ENCODE results near the gene ITGB1. TPM values are rescaled to one million over a fixed set of nuclear protein-coding genes. Genes with fewer than 3 reads are reported as not detected.
A peak's percentile ranks its signal among the peaks of the same experiment; 100 is the strongest.

The ITGB1 gene
- total and polyA plus RNA-seq, 2 experiments from 2014 or later: 317 to 439 TPM

DNA sequence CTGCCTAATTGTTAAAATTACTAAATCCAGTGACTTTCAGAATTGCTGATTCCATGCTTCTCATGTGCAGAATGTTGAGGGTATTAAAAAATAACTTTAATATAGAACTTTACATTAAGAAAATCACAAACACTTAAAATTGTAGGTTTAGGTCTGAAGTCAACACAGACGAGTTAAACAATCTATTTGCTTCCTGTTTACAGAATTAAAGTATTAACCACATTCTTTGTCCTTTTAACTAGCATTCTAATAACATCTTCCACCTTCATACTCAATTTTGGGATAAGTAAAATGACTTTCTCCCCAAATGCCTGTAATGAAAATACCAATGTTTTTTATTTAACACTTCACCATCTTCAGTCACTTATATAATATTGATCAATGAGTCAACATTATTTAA, 2.2 kb downstream of the ITGB1 start:
- DNase-seq (ENCODE audit: low spot score) (no peak), ATAC-seq (no peak)
- peak overlapping the region; percentile 76 for H3K4me3 ChIP-seq
- H3K79me2 ChIP-seq (replicated peaks; ENCODE audit: insufficient read depth): peaks cover 86% of the 10 kb centered on the region
- peak overlapping the region; percentile 81 for H3K4me3 Mint-ChIP-seq
- H3K27me3 Mint-ChIP-seq (ENCODE audit: insufficient read depth, low read depth, poor library complexity): peaks cover 9% of the 10 kb centered on the region
- H4K20me1 ChIP-seq (replicated peaks; ENCODE audit: insufficient read depth): peaks cover 30% of the 10 kb centered on the region
- no peak for TF ChIP-seq EZH2phosphoT487 (IDR thresholded peaks at IDR 0.05; ENCODE audit: unreplicated experiment)
- TF ChIP-seq POLR2AphosphoS5 (IDR thresholded peaks at IDR 0.05; ENCODE audit: low read depth): no peak
- no peak for TF ChIP-seq EZH2 (IDR thresholded peaks at IDR 0.05; ENCODE audit: low read depth, unreplicated experiment)
- TF ChIP-seq, protein P1, sequence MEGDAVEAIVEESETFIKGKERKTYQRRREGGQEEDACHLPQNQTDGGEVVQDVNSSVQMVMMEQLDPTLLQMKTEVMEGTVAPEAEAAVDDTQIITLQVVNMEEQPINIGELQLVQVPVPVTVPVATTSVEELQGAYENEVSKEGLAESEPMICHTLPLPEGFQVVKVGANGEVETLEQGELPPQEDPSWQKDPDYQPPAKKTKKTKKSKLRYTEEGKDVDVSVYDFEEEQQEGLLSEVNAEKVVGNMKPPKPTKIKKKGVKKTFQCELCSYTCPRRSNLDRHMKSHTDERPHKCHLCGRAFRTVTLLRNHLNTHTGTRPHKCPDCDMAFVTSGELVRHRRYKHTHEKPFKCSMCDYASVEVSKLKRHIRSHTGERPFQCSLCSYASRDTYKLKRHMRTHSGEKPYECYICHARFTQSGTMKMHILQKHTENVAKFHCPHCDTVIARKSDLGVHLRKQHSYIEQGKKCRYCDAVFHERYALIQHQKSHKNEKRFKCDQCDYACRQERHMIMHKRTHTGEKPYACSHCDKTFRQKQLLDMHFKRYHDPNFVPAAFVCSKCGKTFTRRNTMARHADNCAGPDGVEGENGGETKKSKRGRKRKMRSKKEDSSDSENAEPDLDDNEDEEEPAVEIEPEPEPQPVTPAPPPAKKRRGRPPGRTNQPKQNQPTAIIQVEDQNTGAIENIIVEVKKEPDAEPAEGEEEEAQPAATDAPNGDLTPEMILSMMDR (conservative IDR thresholded peaks at IDR 0.05; ENCODE audit: low read depth in 2 of 2): no peak
- TF ChIP-seq, protein P2, sequence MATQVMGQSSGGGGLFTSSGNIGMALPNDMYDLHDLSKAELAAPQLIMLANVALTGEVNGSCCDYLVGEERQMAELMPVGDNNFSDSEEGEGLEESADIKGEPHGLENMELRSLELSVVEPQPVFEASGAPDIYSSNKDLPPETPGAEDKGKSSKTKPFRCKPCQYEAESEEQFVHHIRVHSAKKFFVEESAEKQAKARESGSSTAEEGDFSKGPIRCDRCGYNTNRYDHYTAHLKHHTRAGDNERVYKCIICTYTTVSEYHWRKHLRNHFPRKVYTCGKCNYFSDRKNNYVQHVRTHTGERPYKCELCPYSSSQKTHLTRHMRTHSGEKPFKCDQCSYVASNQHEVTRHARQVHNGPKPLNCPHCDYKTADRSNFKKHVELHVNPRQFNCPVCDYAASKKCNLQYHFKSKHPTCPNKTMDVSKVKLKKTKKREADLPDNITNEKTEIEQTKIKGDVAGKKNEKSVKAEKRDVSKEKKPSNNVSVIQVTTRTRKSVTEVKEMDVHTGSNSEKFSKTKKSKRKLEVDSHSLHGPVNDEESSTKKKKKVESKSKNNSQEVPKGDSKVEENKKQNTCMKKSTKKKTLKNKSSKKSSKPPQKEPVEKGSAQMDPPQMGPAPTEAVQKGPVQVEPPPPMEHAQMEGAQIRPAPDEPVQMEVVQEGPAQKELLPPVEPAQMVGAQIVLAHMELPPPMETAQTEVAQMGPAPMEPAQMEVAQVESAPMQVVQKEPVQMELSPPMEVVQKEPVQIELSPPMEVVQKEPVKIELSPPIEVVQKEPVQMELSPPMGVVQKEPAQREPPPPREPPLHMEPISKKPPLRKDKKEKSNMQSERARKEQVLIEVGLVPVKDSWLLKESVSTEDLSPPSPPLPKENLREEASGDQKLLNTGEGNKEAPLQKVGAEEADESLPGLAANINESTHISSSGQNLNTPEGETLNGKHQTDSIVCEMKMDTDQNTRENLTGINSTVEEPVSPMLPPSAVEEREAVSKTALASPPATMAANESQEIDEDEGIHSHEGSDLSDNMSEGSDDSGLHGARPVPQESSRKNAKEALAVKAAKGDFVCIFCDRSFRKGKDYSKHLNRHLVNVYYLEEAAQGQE (IDR thresholded peaks at IDR 0.05; ENCODE audit: unreplicated experiment): no peak
- TF ChIP-seq, protein P3, sequence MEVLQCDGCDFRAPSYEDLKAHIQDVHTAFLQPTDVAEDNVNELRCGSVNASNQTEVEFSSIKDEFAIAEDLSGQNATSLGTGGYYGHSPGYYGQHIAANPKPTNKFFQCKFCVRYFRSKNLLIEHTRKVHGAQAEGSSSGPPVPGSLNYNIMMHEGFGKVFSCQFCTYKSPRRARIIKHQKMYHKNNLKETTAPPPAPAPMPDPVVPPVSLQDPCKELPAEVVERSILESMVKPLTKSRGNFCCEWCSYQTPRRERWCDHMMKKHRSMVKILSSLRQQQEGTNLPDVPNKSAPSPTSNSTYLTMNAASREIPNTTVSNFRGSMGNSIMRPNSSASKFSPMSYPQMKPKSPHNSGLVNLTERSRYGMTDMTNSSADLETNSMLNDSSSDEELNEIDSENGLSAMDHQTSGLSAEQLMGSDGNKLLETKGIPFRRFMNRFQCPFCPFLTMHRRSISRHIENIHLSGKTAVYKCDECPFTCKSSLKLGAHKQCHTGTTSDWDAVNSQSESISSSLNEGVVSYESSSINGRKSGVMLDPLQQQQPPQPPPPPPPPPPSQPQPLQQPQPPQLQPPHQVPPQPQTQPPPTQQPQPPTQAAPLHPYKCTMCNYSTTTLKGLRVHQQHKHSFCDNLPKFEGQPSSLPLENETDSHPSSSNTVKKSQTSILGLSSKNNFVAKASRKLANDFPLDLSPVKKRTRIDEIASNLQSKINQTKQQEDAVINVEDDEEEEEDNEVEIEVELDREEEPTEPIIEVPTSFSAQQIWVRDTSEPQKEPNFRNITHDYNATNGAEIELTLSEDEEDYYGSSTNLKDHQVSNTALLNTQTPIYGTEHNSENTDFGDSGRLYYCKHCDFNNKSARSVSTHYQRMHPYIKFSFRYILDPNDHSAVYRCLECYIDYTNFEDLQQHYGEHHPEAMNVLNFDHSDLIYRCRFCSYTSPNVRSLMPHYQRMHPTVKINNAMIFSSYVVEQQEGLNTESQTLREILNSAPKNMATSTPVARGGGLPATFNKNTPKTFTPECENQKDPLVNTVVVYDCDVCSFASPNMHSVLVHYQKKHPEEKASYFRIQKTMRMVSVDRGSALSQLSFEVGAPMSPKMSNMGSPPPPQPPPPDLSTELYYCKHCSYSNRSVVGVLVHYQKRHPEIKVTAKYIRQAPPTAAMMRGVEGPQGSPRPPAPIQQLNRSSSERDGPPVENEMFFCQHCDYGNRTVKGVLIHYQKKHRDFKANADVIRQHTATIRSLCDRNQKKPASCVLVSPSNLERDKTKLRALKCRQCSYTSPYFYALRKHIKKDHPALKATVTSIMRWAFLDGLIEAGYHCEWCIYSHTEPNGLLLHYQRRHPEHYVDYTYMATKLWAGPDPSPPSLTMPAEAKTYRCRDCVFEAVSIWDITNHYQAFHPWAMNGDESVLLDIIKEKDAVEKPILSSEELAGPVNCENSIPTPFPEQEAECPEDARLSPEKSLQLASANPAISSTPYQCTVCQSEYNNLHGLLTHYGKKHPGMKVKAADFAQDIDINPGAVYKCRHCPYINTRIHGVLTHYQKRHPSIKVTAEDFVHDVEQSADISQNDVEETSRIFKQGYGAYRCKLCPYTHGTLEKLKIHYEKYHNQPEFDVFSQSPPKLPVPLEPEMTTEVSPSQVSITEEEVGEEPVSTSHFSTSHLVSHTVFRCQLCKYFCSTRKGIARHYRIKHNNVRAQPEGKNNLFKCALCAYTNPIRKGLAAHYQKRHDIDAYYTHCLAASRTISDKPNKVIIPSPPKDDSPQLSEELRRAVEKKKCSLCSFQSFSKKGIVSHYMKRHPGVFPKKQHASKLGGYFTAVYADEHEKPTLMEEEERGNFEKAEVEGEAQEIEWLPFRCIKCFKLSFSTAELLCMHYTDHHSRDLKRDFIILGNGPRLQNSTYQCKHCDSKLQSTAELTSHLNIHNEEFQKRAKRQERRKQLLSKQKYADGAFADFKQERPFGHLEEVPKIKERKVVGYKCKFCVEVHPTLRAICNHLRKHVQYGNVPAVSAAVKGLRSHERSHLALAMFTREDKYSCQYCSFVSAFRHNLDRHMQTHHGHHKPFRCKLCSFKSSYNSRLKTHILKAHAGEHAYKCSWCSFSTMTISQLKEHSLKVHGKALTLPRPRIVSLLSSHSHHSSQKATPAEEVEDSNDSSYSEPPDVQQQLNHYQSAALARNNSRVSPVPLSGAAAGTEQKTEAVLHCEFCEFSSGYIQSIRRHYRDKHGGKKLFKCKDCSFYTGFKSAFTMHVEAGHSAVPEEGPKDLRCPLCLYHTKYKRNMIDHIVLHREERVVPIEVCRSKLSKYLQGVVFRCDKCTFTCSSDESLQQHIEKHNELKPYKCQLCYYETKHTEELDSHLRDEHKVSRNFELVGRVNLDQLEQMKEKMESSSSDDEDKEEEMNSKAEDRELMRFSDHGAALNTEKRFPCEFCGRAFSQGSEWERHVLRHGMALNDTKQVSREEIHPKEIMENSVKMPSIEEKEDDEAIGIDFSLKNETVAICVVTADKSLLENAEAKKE (CRISPR knock-in tag; IDR thresholded peaks at IDR 0.05): no peak
- TF ChIP-seq NANOG (IDR thresholded peaks at IDR 0.05; ENCODE audit: borderline replicate concordance): no peak
- TF ChIP-seq, protein P4, sequence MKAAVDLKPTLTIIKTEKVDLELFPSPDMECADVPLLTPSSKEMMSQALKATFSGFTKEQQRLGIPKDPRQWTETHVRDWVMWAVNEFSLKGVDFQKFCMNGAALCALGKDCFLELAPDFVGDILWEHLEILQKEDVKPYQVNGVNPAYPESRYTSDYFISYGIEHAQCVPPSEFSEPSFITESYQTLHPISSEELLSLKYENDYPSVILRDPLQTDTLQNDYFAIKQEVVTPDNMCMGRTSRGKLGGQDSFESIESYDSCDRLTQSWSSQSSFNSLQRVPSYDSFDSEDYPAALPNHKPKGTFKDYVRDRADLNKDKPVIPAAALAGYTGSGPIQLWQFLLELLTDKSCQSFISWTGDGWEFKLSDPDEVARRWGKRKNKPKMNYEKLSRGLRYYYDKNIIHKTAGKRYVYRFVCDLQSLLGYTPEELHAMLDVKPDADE (IDR thresholded peaks at IDR 0.05): no peak
- no peak for TF ChIP-seq ZNF331 (CRISPR knock-in tag; IDR thresholded peaks at IDR 0.05; ENCODE audit: low read depth)
- TF ChIP-seq STAT1 (IDR thresholded peaks at IDR 0.05; ENCODE audit: unreplicated experiment): no peak
- TF ChIP-seq ZNF114 (CRISPR knock-in tag; IDR thresholded peaks at IDR 0.05): no peak
- no peaks in the 10 kb centered on the region for H3K27me3 ChIP-seq (ENCODE audit: insufficient read depth)
- H3K9me2 ChIP-seq (ENCODE audit: insufficient read depth): no peaks in the 10 kb centered on the region
- H2AFZ ChIP-seq: no peak overlapping the region
- 0 out of 2 replicates have a peak overlapping the region, but pooled peaks have one; percentile 15 for H3K27ac ChIP-seq (ENCODE audit: low read depth)
- H3K9me3 Mint-ChIP-seq: no peaks in the 10 kb centered on the region; the same call in 2 of the 3 replicates
- H3K4me2 ChIP-seq: peak overlapping the region; percentile 92
- peaks cover 72% of the 10 kb centered on the region for H3K4me1 ChIP-seq (ENCODE audit: insufficient read depth)
- peaks cover 75% of the 10 kb centered on the region for H3K4me1 Mint-ChIP-seq
- H3K36me3 Mint-ChIP-seq (ENCODE audit: low read depth): no peaks in the 10 kb centered on the region
- no peaks in the 10 kb centered on the region for H3F3A ChIP-seq (replicated peaks; ENCODE audit: low read depth)
- peak overlapping the region; percentile 63 for H3K27ac Mint-ChIP-seq
- no peaks in the 10 kb centered on the region for H3K36me3 ChIP-seq (ENCODE audit: insufficient read depth)
